Hematopoietic multipotent progenitor cell treated with erythropoietin and hydrocortisone succinate and interleukin-3 and kit ligand, for 6 days (in vitro differentiated cells): ENCODE measurements around the gene IQCK.
"Not testable (repeated sequence)": the region's sequence is repeated elsewhere in the genome, so short reads cannot be mapped to it uniquely, and the experiment has no call there.

Source experiments
- DNase-seq: peaks from one replicate; pipeline ENCODE4 v3.0.0-alpha.2; 2015

IQCK gene, protein sequence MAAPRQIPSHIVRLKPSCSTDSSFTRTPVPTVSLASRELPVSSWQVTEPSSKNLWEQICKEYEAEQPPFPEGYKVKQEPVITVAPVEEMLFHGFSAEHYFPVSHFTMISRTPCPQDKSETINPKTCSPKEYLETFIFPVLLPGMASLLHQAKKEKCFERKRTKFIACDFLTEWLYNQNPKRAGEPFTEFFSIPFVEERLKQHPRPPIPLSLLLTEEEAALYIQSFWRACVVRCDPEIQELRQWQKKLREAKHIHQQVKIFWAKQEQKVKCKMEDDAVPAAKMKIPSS

DNA sequence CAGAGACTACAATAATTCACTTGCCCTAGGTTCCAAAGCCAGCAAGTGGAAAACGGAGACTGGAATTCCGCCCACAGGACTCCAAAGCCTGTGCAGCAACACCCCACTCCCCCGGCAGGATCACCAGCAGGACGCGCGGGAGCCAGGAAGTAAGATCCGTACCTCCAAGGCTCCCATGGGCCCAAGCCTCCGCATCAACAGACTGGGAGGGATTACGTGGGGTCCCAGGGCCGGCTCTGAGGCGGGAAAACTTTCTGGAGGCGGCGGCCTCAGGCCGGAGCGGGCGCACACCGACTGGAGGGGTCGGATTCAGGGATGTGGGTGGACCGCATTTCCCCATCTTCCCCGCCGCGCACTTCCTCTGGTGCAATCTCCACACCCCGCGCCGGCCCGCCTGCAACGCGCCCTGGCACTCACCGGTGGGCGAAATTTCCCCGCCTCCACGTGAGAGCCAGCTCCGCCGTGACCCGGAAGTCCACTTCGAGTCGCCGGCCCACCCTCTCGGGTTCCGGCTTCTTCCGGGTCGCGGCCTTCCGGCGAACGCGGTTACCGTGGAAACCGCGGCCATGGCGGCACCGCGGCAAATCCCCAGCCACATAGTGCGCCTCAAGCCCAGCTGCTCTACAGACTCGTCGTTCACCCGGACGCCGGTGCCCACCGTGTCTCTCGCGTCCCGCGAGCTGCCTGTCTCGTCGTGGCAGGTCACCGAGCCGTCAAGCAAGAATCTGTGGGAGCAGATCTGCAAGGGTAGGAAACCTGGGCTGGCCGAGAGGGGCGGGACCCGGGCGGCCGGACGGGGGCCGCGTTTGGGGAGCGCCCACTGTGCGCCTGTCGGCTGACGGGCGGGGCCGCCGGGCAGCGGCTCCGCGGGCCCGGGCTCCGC, at the start of gene IQCK, which contains the start of gene KNOP1:
Gene IQCK, plus strand, starts transcription at position 531 of the 883 bp plus-strand sequence. Its CDS starts 36 bp downstream, at position 567.
Gene KNOP1, minus strand, starts transcription at position 487 of the 883 bp plus-strand sequence. CDS start 3,192 bp downstream, outside the sequence.
- peak; percentile 94 for DNase-seq

GRCh38 chr16:19672378-19672777, 45.7 kb upstream of the IQCK start:
- no peak for DNase-seq

DNA sequence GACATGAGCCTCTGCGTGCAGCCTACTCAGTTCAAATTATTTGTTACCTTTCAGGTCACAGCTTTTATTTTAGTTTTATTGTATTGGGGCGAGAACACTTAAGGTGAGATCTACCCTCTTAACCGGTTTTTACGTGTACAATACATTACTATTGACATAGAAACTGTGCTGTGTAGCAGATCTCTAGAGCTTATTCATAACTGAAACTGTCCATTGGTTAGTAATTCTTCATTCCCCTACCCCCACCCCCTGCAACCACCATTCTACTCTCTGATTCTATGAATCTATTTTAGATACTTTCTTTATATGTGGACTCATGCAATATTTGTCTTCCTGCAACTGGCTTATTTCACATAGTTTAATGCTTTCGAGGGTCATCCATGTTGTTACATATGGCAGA, 43.6 kb upstream of the IQCK start:
- DNase-seq, result no peak

DNA sequence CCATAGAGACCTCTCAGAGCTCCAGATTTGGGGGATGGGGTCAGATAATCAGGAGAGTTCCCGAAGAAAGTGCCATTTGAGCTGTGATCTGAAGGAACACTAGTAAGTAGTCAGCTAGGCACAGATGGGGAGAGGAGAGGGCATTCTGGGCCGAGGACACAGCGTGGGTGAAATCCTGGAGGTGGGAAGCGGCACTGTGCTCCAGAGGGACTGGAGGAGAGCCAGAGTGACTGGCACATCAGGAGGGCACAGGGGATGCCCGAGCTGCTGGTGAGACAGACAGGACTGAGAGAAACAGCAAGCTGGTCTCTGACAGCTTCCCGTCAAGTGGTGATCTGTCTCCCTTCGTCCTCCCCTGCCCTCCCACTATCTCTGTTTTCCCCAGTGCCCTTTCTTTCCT, 40.7 kb upstream of the IQCK start:
- no peak for DNase-seq

DNA sequence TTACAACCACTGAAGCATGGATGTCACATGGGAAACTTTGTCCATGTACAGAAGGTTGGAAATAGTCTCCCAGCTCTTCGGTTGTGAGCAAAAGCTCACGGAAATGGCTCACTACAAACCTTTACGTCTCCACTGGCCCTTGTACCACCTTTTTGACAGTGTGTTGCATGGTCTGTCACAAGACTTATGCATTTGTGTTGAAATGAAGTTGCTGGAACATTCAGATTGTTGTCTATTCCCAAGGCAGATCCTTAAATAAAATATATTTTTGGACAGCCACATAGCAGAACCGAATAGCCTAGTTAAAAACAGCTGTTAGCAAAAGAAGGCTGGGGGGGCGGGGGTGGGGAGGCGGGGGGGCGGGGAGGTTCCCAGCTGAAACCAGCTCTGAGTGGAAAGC, 39.3 kb upstream of the IQCK start:
- no peak for DNase-seq

GRCh38 chr16:19679281-19679680, 38.8 kb upstream of the IQCK start:
- DNase-seq, result not testable (repeated sequence)

GRCh38 chr16:19680881-19681340, 37.2 kb upstream of the IQCK start:
- DNase-seq, result no peak

- no peak for DNase-seq
Measured at GRCh38 chr16:19681637-19682036, 36.4 kb upstream of the IQCK start.

- DNase-seq, result no peak
Measured at GRCh38 chr16:19683453-19684236, 34.4 kb upstream of the IQCK start.

DNA sequence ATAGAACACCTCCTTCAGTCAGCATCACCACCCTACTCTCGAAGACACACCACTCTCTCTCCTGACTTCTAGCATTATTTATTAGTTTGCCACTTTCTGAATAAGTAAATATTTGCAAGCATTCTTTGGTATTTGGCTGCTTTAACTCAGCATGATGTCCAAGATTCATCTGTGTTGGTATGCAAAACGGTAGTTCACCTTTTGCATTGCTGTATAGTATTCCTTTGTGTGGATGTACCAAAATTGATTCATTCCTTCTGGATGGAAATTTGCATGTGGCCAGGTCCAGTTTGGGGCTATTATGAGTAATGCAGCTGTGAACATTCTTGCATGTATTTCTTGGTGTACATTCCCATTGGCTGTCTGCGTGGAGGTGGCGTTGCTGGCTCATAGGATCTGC, 32.9 kb upstream of the IQCK start:
- no peak for DNase-seq

DNA sequence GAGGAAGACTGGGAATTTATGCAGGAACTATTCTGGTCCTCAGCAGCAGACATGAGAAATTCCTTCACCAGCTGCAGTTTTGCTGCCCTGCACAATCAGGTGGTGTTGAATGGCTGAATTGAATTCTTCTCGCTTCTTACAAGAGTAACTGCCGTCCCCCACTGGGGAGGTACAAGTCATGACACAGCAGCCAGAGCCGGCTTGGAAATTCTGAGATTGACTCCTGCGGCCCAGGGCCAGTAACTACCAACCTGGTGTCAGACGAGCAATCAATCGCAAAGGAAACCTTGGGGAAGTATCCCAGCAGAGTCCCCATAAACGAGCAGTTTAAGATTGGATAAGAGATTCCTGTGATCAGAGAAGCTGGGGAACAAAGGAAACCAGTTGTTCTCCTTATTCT, 30.8 kb upstream of the IQCK start:
- no peak for DNase-seq

- no peak for DNase-seq
Measured at GRCh38 chr16:19688396-19689024, 29.6 kb upstream of the IQCK start.

GRCh38 chr16:19689342-19689741, 28.7 kb upstream of the IQCK start:
- DNase-seq, result no peak

- DNase-seq, result no peak
Measured at GRCh38 chr16:19690196-19690595, 27.9 kb upstream of the IQCK start.

DNA sequence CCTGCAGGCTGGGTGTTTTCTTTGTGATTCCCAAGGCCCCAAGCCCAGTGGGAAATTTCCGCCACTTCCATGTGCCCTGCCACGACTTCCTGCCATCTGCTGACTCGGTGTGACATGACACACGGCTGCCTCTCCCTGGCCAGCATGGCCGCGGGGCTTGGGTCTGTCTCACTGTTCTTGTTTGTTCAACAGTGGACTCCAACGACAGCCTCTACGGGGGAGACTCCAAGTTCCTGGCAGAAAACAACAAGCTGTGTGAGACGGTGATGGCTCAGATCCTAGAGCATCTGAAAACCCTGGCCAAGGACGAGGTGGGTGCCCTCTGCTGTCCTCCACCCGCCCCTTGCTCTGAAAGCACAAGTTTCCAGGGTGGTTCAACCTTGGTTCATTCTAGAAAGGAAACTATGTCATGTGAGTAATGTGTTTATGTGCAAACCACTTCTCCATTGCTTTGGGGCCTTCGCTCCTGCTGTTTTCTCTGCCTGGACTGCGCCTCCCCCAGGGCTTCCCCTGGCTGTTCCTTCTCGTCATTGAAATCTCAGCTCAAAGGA, 26.8 kb upstream of the IQCK start:
- DNase-seq, result no peak

DNA sequence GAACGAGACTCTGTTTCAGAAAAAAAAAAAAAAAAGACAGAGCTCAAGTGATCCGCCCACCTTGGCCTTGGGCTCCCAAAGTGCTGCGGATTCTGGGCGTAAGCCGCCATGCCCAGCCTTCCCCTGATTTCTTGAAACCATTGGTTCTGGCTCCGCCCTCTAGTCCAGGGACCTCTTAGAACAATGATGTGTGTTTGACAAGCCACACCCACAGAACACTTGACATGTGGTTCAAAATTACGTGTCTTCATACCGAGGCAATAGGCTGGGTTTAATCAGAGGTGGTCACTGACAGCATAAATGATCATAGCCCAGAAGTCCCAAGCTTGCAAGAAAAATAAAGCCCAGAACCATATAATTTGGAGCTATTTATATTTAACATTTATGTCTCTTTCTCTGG, 23.1 kb upstream of the IQCK start:
- peak; percentile 8 for DNase-seq

GRCh38 chr16:19696328-19696727, 21.7 kb upstream of the IQCK start:
- DNase-seq, result peak; percentile 82

DNA sequence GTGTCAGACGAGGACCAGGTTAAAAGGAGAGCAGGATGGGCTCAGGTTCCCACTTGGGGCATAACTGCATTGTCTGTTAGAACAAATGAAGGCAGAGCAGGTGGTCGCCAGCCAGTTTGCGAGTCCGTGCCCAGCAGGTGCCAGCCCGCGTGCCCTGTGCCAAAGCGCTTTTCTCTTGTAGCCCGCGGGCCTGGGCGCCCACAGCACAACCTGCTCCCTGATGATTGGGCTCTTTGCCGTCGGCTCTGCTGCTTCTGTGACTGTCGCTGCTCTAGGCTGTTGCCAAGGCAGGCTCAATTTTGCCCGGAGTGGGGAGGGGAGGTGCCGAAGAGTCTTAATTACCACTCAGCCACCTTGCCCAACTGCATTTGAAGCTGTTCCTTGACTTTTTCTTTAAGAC, 21.1 kb upstream of the IQCK start:
- no peak for DNase-seq

DNA sequence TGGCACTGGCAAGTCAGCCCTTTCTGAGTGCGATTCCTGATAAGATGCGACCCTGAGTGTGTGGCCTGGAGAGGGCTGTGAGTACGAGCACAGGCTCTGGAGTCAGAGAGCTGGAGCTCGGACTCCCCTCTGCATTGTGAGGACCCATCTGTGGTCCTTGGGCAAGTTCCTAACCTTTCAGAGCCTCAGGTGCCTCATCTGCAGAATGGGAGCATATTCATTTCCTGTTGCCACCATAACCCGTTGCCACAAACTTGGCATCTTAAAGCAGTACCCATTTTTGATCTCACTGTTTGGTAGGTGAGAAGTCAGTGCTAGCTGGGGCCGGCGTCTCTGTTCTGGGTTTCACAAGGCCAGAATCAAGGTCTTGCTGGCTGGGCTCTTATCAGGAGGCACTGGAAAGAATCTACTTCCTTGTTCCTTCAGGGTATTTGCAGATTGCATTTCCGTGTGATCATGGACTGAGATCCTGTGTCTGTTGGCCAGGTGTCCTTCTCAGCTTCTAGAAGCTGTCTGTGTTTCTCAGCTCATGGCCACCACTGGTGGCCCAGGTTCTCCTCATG, 20.2 kb upstream of the IQCK start:
- DNase-seq, result peak; percentile 16

- DNase-seq, result no peak
Measured at GRCh38 chr16:19698480-19699465, 19.3 kb upstream of the IQCK start.

GRCh38 chr16:19699472-19699871, 18.6 kb upstream of the IQCK start:
- DNase-seq, result no peak
